ENCODE data around the gene SUMO1.

DNA sequence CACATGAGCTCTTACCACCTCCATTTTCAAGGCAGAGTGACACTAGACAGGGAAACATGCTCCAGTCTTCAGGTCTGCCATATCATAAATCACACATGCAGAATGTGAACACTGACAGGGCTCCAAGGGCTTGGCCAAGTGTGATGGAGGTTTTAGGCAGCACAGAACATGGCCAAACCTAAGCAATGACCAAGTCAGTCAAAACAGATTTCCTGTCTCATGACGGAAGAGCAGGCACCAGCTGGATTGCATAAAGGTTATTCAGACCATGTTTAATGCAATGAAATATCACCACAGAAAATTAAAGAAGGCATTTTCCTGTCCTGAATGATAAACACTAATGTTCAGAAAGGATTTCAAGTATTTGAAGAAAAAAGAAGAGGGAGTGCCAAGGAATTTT lies 72.5 kb downstream of the SUMO1 start:
- TF ChIP-seq POLR2A (IDR thresholded peaks at IDR 0.05; ENCODE audit: low read length) = no peak
- TF ChIP-seq, protein P1, sequence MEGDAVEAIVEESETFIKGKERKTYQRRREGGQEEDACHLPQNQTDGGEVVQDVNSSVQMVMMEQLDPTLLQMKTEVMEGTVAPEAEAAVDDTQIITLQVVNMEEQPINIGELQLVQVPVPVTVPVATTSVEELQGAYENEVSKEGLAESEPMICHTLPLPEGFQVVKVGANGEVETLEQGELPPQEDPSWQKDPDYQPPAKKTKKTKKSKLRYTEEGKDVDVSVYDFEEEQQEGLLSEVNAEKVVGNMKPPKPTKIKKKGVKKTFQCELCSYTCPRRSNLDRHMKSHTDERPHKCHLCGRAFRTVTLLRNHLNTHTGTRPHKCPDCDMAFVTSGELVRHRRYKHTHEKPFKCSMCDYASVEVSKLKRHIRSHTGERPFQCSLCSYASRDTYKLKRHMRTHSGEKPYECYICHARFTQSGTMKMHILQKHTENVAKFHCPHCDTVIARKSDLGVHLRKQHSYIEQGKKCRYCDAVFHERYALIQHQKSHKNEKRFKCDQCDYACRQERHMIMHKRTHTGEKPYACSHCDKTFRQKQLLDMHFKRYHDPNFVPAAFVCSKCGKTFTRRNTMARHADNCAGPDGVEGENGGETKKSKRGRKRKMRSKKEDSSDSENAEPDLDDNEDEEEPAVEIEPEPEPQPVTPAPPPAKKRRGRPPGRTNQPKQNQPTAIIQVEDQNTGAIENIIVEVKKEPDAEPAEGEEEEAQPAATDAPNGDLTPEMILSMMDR (IDR thresholded peaks at IDR 0.05) = no peak
- TF ChIP-seq CHD2 (IDR thresholded peaks at IDR 0.05; ENCODE audit: low read length, partially characterized antibody) = no peak
- TF ChIP-seq, protein P2, sequence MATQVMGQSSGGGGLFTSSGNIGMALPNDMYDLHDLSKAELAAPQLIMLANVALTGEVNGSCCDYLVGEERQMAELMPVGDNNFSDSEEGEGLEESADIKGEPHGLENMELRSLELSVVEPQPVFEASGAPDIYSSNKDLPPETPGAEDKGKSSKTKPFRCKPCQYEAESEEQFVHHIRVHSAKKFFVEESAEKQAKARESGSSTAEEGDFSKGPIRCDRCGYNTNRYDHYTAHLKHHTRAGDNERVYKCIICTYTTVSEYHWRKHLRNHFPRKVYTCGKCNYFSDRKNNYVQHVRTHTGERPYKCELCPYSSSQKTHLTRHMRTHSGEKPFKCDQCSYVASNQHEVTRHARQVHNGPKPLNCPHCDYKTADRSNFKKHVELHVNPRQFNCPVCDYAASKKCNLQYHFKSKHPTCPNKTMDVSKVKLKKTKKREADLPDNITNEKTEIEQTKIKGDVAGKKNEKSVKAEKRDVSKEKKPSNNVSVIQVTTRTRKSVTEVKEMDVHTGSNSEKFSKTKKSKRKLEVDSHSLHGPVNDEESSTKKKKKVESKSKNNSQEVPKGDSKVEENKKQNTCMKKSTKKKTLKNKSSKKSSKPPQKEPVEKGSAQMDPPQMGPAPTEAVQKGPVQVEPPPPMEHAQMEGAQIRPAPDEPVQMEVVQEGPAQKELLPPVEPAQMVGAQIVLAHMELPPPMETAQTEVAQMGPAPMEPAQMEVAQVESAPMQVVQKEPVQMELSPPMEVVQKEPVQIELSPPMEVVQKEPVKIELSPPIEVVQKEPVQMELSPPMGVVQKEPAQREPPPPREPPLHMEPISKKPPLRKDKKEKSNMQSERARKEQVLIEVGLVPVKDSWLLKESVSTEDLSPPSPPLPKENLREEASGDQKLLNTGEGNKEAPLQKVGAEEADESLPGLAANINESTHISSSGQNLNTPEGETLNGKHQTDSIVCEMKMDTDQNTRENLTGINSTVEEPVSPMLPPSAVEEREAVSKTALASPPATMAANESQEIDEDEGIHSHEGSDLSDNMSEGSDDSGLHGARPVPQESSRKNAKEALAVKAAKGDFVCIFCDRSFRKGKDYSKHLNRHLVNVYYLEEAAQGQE (IDR thresholded peaks at IDR 0.05) = no peak
- no peak for TF ChIP-seq HDAC2 (IDR thresholded peaks at IDR 0.05)
- no peak for TF ChIP-seq EP300 (IDR thresholded peaks at IDR 0.05)
- no peak for TF ChIP-seq CEBPB (IDR thresholded peaks at IDR 0.05)
- TF ChIP-seq, protein P3, sequence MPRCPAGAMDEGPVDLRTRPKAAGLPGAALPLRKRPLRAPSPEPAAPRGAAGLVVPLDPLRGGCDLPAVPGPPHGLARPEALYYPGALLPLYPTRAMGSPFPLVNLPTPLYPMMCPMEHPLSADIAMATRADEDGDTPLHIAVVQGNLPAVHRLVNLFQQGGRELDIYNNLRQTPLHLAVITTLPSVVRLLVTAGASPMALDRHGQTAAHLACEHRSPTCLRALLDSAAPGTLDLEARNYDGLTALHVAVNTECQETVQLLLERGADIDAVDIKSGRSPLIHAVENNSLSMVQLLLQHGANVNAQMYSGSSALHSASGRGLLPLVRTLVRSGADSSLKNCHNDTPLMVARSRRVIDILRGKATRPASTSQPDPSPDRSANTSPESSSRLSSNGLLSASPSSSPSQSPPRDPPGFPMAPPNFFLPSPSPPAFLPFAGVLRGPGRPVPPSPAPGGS (IDR thresholded peaks at IDR 0.05) = no peak
- TF ChIP-seq PHF8 (IDR thresholded peaks at IDR 0.05; ENCODE audit: borderline replicate concordance, low read depth) = no peak
- TF ChIP-seq SREBF2 (IDR thresholded peaks at IDR 0.05) = no peak
- TF ChIP-seq MAFK (IDR thresholded peaks at IDR 0.05; ENCODE audit: partially characterized antibody) = no peak
- TF ChIP-seq MAZ (IDR thresholded peaks at IDR 0.05; ENCODE audit: borderline replicate concordance, low read depth, low read length) = no peak
- TF ChIP-seq CHD4 (IDR thresholded peaks at IDR 0.05; ENCODE audit: borderline replicate concordance) = no peak
- TF ChIP-seq HOXA7 (CRISPR knock-in tag; IDR thresholded peaks at IDR 0.05) = no peak

All from A549 (cell line).